ENCODE data around the gene CFAP20DC.
"Not testable (repeated sequence)": the region's sequence is repeated elsewhere in the genome, so short reads cannot be mapped to it uniquely, and the experiment has no call there.

CFAP20DC gene

GRCh38 chr3:58963928-58964503 lies 85.8 kb downstream of the CFAP20DC start:
- no peak for DNase-seq (ENCODE audit: low read depth in 2 of 2)

GRCh38 chr3:58962816-58963215 lies 87.0 kb downstream of the CFAP20DC start:
- no peak for DNase-seq (ENCODE audit: low read depth in 2 of 2)

- DNase-seq (ENCODE audit: low read depth in 2 of 2): no peak
Observed at GRCh38 chr3:58962040-58962651, 87.7 kb downstream of the CFAP20DC start.

- DNase-seq (ENCODE audit: low read depth in 2 of 2): no peak
Observed at GRCh38 chr3:58955308-58955707, 94.5 kb downstream of the CFAP20DC start.

GRCh38 chr3:58953288-58953687 lies 96.5 kb downstream of the CFAP20DC start:
- no peak for DNase-seq (ENCODE audit: low read depth in 2 of 2)

- DNase-seq (ENCODE audit: low read depth in 2 of 2): no peak
Observed at GRCh38 chr3:58952128-58952917, 97.5 kb downstream of the CFAP20DC start.

GRCh38 chr3:58948018-58948417 lies 101.8 kb downstream of the CFAP20DC start:
- no peak for DNase-seq (ENCODE audit: low read depth in 2 of 2)

- no peak for DNase-seq (ENCODE audit: low read depth in 2 of 2)
Observed at GRCh38 chr3:58946875-58947274, 103.0 kb downstream of the CFAP20DC start.

GRCh38 chr3:58938057-58938456 lies 111.8 kb downstream of the CFAP20DC start:
- no peak for DNase-seq (ENCODE audit: low read depth in 2 of 2)

GRCh38 chr3:58924578-58924977 lies 125.2 kb downstream of the CFAP20DC start:
- DNase-seq (ENCODE audit: low read depth in 2 of 2): no peak

GRCh38 chr3:58900386-58900785 lies 149.4 kb downstream of the CFAP20DC start:
- DNase-seq (ENCODE audit: low read depth in 2 of 2): no peak

- DNase-seq (ENCODE audit: low read depth in 2 of 2): no peak
Observed at GRCh38 chr3:58899953-58900298, 149.9 kb downstream of the CFAP20DC start.

- DNase-seq (ENCODE audit: low read depth in 2 of 2): peak; percentile 37 to 66
Observed at GRCh38 chr3:58899159-58899952, 150.5 kb downstream of the CFAP20DC start.

- no peak for DNase-seq (ENCODE audit: low read depth in 2 of 2)
Observed at GRCh38 chr3:58898513-58898912, 151.3 kb downstream of the CFAP20DC start.

- no peak for DNase-seq (ENCODE audit: low read depth in 2 of 2)
Observed at GRCh38 chr3:58897646-58898045, 152.2 kb downstream of the CFAP20DC start.

- not testable (repeated sequence) for DNase-seq (ENCODE audit: low read depth in 2 of 2)
Observed at GRCh38 chr3:58895678-58896077, 154.1 kb downstream of the CFAP20DC start.

- not testable (repeated sequence) for DNase-seq (ENCODE audit: low read depth in 2 of 2)
Observed at GRCh38 chr3:58892526-58892925, 157.3 kb downstream of the CFAP20DC start.

- no peak for DNase-seq (ENCODE audit: low read depth in 2 of 2)
Observed at GRCh38 chr3:58888087-58888486, 161.7 kb downstream of the CFAP20DC start.

GRCh38 chr3:58884453-58884852 lies 165.4 kb downstream of the CFAP20DC start:
- no peak for DNase-seq (ENCODE audit: low read depth in 2 of 2)

- no peak for DNase-seq (ENCODE audit: low read depth in 2 of 2)
Observed at GRCh38 chr3:58880182-58880581, 169.6 kb downstream of the CFAP20DC start.

GRCh38 chr3:58874795-58875194 lies 175.0 kb downstream of the CFAP20DC start:
- DNase-seq (ENCODE audit: low read depth in 2 of 2): no peak

GRCh38 chr3:58874248-58874741 lies 175.5 kb downstream of the CFAP20DC start:
- no peak for DNase-seq (ENCODE audit: low read depth in 2 of 2)

Data from stimulated activated CD8-positive, alpha-beta memory T cell treated with anti-CD3 and anti-CD28 coated beads, Interleukin-15, amount 100 ng/mL, for 48 hours (primary cell).